Colonic mucosa (tissue), 4 donors: ENCODE measurements around the gene ADGRG3. TPM values are rescaled to one million over a fixed set of nuclear protein-coding genes. Genes with fewer than 3 reads are reported as not detected.

Source experiments
- DNase-seq: peaks from one replicate; pipeline ENCODE4 v3.0.0-alpha.2; 2020
- H3K27ac ChIP-seq: fragments of 200-600 bp; one replicate; pipeline ENCODE4 v1.8.0; 2021
- H3K27me3 ChIP-seq: fragments of 200-600 bp; one replicate; pipeline ENCODE4 v1.8.0; 2021
- H3K36me3 ChIP-seq: fragments of 200-600 bp; one replicate; pipeline ENCODE4 v1.8.0; 2021
- H3K4me1 ChIP-seq: fragments of 200-600 bp; one replicate; pipeline ENCODE4 v1.8.0; 2021; ENCODE audit warnings: mild to moderate bottlenecking
- H3K4me3 ChIP-seq: fragments of 200-600 bp; one replicate; pipeline ENCODE4 v1.8.0; 2021
- H3K9ac ChIP-seq, 2 donors: one replicate each; pipeline ENCODE4 v1.7.0; 2013; ENCODE audit warnings: control low read depth in 2 of 2, low read depth in 2 of 2, low read length in 2 of 2
- H3K9me3 ChIP-seq: fragments of 200-600 bp; one replicate; pipeline ENCODE4 v1.8.0; 2021
- intact Hi-C: fragments of 100-400 bp; cut with DNase I; formaldehyde crosslinking; loops from one replicate; pipeline ENCODE4 v1.14.1; 2022
- total RNA-seq, 2 donors: library from RNA; stranded (reverse); fragmentation: NEBNext Ultra II Directional in 1 of 2; extraction: Animal tissue kit (Norgen Biotek cat#: 25700) in 1 of 2; gene quantifications; one replicate each; pipeline ENCODE4 v1.2.1, GENCODE V29; 2021
- TF ChIP-seq, protein P1 (sequence below): fragments of 200-600 bp; IDR thresholded peaks from one replicate; pipeline ENCODE4 v1.8.0; 2022; ENCODE audit warnings: antibody characterized with exemption, mild to moderate bottlenecking
- donor health status: healthy.
- donor health status: DM: no; HTN: no; CAD: no.
- donor health status: DM: no; HTN: no; CAD: no.

Gene ADGRG3
- total RNA-seq, 2 donors from 2014 or later, result 0.27 to 0.82 TPM

DNA sequence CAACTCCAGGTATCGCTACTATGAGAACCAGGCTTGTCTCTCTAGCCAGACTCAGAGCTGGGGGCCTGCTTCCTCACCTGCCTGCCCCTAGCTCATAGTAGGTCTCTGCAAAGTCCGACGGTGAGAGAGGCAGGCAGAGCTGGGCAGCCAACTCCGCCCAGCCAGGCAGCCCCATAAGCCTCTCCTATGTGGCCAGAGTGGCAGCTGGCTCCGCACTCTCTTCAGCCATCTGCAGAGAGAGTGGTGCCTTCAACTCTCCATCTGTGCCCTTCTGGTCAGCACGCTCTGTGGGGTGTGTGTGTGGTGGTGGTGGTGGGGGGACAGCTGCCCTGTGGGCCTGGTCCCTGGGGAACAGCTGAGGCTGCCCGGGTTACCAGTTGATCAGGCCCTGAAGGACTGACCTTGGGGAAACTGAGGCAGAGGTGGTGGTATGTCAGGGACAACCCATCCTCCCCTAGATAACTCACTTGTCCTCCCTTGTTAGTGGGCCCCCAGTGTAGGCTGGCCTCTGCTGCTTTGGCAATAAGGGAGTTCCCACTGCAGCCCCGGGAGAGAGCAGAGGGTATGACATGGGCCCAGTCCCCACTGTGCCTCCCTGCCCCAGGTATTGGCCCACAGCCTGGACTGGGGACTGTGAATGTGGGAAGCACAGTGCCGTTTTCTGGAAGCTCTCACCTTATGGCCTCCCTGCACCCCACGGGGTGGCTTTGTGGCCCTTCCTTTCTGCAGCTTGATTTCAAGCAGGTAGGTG is 41.5 kb upstream of the ADGRG3 start:
- no peak overlapping the region for H3K27ac ChIP-seq
- no peak overlapping the region for H3K9ac ChIP-seq
- no peaks in the 10 kb centered on the region for H3K36me3 ChIP-seq
- H3K9me3 ChIP-seq, result no peaks in the 10 kb centered on the region
- H3K27me3 ChIP-seq, result no peaks in the 10 kb centered on the region
- TF ChIP-seq, protein P1, sequence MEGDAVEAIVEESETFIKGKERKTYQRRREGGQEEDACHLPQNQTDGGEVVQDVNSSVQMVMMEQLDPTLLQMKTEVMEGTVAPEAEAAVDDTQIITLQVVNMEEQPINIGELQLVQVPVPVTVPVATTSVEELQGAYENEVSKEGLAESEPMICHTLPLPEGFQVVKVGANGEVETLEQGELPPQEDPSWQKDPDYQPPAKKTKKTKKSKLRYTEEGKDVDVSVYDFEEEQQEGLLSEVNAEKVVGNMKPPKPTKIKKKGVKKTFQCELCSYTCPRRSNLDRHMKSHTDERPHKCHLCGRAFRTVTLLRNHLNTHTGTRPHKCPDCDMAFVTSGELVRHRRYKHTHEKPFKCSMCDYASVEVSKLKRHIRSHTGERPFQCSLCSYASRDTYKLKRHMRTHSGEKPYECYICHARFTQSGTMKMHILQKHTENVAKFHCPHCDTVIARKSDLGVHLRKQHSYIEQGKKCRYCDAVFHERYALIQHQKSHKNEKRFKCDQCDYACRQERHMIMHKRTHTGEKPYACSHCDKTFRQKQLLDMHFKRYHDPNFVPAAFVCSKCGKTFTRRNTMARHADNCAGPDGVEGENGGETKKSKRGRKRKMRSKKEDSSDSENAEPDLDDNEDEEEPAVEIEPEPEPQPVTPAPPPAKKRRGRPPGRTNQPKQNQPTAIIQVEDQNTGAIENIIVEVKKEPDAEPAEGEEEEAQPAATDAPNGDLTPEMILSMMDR, result no peak
- intact Hi-C loops, result no loop called here
- H3K4me1 ChIP-seq, result no peaks in the 10 kb centered on the region
- no peak overlapping the region for H3K4me3 ChIP-seq
- no peak for DNase-seq

DNA sequence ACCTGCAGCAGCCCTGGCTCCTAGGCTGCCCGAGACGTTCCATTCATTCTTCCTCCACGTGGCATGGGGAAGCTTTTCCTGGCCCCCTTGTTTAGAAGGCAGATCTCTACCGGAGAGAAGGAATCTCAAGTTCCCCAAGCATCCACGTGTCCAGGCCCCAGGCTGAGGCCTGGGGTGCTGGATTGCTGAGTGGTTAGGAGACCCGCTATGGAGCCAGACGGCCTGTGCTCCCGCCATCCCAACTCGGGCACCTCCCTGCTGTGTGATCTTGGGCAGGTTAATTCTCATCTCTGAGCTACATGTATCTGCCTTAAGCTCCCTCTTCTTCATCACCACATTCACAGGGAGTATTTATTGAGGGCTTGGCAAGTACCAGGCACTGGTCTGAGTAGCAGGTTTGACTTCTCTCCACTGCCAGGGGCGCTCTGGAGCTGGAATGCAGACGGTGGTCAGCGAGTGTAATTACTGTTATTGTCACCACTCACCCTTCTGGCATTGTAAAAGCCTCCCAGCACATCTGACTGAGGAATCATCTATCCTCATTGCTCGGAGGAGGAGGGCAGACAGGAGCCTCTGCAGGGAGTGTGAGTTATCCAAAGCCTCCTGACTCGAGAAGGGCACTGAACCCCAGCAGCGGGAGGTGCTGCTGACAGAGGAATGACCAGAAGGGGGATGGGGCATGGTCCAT is 40.8 kb upstream of the ADGRG3 start:
- intact Hi-C loops, result no loop called here
- Histone ChIP-seq H3K27ac (no peak overlapping the region), H3K9me3 (no peaks in the 10 kb centered on the region), H3K4me1 (no peaks in the 10 kb centered on the region), H3K36me3 (no peaks in the 10 kb centered on the region), H3K4me3 (no peak overlapping the region), H3K27me3 (no peaks in the 10 kb centered on the region), H3K9ac (no peak overlapping the region)
- TF ChIP-seq, protein P1, result no peak
- DNase-seq, result no peak

DNA sequence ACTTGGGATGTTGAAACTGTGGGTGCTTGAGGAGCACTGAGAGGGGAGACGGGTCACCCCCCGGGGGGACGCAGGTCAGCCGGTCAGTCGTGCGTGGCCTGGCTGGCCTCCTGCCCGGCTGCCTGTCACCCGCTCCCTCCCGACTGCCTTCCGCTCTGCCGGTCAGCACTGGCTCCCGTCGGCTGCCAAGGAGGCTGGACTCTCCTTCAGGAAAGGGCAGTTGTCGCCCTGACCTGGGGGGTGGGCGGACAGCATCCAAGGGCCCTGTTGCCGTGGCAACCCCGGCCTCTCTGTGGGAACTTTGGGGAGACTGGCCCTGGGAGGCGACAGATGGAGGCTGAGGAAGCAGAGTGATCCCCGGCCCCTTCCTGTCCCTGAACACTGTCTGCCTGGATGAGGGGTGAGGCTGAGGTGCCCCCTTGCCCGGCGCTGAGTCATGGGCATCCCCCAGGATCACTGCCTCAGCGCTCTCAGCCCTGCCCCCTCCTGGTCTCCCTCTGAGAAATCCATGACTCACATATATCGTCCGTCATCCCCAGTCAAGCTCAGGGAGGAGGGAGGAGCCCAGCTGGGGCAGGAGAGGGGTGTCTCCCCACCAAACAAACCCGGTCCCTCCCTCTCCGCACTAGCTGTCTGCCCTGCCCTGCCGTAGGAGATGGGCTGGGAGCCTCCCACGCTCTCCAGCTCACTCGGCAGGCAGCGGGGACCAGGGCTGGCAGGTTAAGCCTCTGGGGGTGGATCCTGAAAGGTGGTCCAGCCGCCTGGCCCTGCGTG is 39.9 kb upstream of the ADGRG3 start, which contains the start of gene ADGRG1:
TSS of gene ADGRG1 (plus strand) at position 623 of the 774 bp plus-strand sequence. CDS start 21,658 bp downstream, outside the sequence.
- H3K36me3 ChIP-seq, result no peaks in the 10 kb centered on the region
- H3K27ac ChIP-seq, result no peak within 1 kb of the TSS
- H3K27me3 ChIP-seq, result no peaks in the 10 kb centered on the region
- intact Hi-C loops, result no loop called here
- peak; percentile 52 for DNase-seq
- no peak within 1 kb of the TSS for H3K4me3 ChIP-seq
- no peaks in the 10 kb centered on the region for H3K9me3 ChIP-seq
- TF ChIP-seq, protein P1, result no peak
- no peak within 1 kb of the TSS for H3K9ac ChIP-seq
- H3K4me1 ChIP-seq, result no peaks in the 10 kb centered on the region

DNA sequence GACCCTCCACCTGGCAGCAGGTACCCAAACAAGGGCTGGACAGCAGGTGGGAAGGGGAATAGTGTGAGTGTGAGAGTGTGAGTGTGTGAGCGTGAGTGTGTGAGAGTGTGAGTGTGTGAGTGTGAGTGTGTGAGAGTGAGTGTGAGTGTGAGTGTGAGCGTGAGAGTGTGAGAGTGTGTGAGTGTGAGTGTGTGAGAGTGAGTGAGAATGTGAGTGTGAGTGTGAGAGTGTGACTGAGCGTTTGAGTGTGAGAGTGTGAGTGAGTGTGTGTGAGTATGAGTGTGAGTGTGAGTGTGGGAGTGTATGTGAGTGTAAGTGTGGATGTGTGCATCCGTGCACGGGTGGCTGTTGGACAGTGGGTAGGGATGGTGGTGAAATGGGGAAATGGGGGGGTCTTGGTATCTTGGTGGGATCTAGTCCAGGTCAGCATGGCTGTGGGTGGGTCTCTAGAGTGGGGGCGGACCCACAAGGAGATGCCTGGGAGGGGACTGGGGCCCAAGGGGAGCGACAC is 39.3 kb upstream of the ADGRG3 start:
- Histone ChIP-seq H3K9ac (no peak overlapping the region), H3K36me3 (no peaks in the 10 kb centered on the region), H3K4me3 (no peak overlapping the region), H3K4me1 (no peaks in the 10 kb centered on the region), H3K27ac (no peak overlapping the region), H3K9me3 (no peaks in the 10 kb centered on the region), H3K27me3 (no peaks in the 10 kb centered on the region)
- TF ChIP-seq, protein P1, result no peak
- DNase-seq, result no peak
- intact Hi-C loops, result no loop called here
